Esophagus squamous epithelium (tissue), 5 donors: ENCODE results near the gene CNIH3. TPM values are rescaled to one million over a fixed set of nuclear protein-coding genes. Genes with fewer than 3 reads are reported as not detected.
A peak's percentile ranks its signal among the peaks of the same experiment; 100 is the strongest.
"Not testable (repeated sequence)": the region's sequence is repeated elsewhere in the genome, so short reads cannot be mapped to it uniquely, and the experiment has no call there.

ENCODE experiments used
- DNase-seq: peaks from one replicate; lab custom pipeline; 2025; lab: John Stamatoyannopoulos, UW
- H3K27ac ChIP-seq, 4 donors: fragments of 200-600 bp; sonication (generic); one replicate each; pipeline ENCODE4 v1.5.1; 2016 to 2019; ENCODE audit warnings: mild to moderate bottlenecking in 1 of 4
- H3K27me3 ChIP-seq, 4 donors: fragments of 200-600 bp; sonication (generic); 1 replicate in 3 of 4; 2 replicates in 1 of 4; pipeline versions ENCODE4 v1.5.1 to v1.6.0; 2017 to 2021; ENCODE audit warnings: antibody characterized with exemption in 1 of 4
- H3K36me3 ChIP-seq, 3 donors: fragments of 200-600 bp; sonication (generic); one replicate each; pipeline ENCODE4 v1.5.1; 2016 to 2019
- H3K4me1 ChIP-seq, 3 donors: fragments of 200-600 bp; sonication (generic); one replicate each; pipeline ENCODE4 v1.5.1; 2017 to 2019
- H3K4me3 ChIP-seq, 4 donors: fragments of 200-600 bp; sonication (generic); 1 replicate in 3 of 4; 2 replicates in 1 of 4; pipeline ENCODE4 v1.5.1; 2016 to 2019; ENCODE audit warnings: mild to moderate bottlenecking in 2 of 4, moderate library complexity in 1 of 4
- H3K9me3 ChIP-seq, 3 donors: fragments of 200-600 bp; sonication (generic); one replicate each; pipeline ENCODE4 v1.5.1; 2016 to 2019
- CTCF ChIP-seq, 6 experiments: fragments of 450-650 bp in 4 of 6; fragments of 200-600 bp in 2 of 6; sonication (generic) in 2 of 6; IDR thresholded peaks; one replicate each; pipeline ENCODE4 v1.5.1; 2016 to 2019; ENCODE audit warnings: antibody characterized with exemption in 6 of 6, mild to moderate bottlenecking in 4 of 6, moderate library complexity in 4 of 6
- POLR2A ChIP-seq, 4 donors: fragments of 450-650 bp; IDR thresholded peaks; one replicate each; pipeline ENCODE4 v1.6.1; 2017; ENCODE audit warnings: antibody characterized with exemption in 4 of 4, mild to moderate bottlenecking in 4 of 4, moderate library complexity in 3 of 4
- whole genome bisulfite sequencing, 2 donors: methylation state at CpG; one replicate each; pipeline ENCODE4 v1.1.5; 2018; 5-methylcytosine and 5-hydroxymethylcytosine counted together
- intact Hi-C: fragments of 100-400 bp; cut with DNase I; formaldehyde crosslinking; loops from one replicate; pipeline ENCODE4 v1.15.0; 2022
- total RNA-seq, 4 donors: library from RNA; depleted of rRNA; stranded (reverse); fragments of >200 nt; gene quantifications; one replicate each; pipeline ENCODE4 v1.1.0, GENCODE V29; 2016
- donor health status: DM: yes; HTN: yes; CAD: no.

CNIH3 gene
- total RNA-seq, 4 donors from 2014 or later: 0.34 to 3.2 (median 1.2) TPM; not detected in 1

DNA sequence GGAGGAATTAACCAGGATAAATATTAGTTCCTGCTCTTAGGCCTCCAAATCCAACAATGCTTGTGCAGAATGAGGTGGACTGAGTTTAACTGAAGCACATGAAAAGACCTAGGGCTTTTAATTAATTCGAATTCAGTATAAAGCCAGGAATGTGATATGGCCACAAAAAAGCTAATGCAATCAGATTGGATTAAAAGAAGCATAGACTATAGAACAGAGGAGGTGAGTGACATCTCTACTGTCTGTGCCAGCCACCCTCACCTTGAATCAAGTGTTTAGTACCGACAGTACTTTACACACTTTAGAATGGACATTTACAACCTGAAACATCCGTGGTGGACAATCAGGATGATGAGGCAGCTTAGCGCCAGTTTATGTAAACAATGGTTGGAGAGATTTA, 62.1 kb downstream of the CNIH3 start:
- TF ChIP-seq CTCF (IDR thresholded peaks at IDR 0.05) (no peak), POLR2A (IDR thresholded peaks at IDR 0.05) (no peak)
- Histone ChIP-seq H3K27me3 (no peaks in the 10 kb centered on the region), H3K27ac (no peak overlapping the region), H3K4me3 (no peak overlapping the region), H3K9me3 (no peaks in the 10 kb centered on the region), H3K36me3 (no peaks in the 10 kb centered on the region), H3K4me1 (no peaks in the 10 kb centered on the region)
- intact Hi-C loops: no loop called here
- DNase-seq: no peak
- WGBS, 2 donors: 80 to 84% methylated on average over 4 of the region's 4 CpGs

DNA sequence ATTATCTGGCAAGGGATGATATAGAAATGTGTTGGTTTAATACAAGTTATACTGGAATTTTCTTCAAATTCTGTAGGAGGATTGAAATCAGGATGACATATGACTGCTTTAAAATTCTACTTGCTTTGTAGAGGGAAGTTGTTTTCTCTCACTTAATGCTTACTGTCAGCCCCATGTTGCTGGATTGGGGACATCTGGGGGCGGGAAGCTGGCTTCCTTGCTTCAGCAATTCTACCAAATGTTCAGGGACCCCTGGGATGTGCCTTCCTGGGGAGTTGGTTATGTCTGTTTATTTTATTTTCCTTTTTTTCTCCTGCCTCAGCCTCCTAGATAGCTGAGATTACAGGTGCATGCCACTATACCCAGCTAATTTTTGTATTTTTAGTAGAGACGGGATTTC, 63.5 kb downstream of the CNIH3 start:
- no peaks in the 10 kb centered on the region for H3K9me3 ChIP-seq
- no peaks in the 10 kb centered on the region for H3K4me1 ChIP-seq
- no peak overlapping the region for H3K27ac ChIP-seq
- no peaks in the 10 kb centered on the region for H3K36me3 ChIP-seq
- peaks cover 0 to 1% (median 0%) of the 10 kb centered on the region in 4 donors for H3K27me3 ChIP-seq
- TF ChIP-seq CTCF (IDR thresholded peaks at IDR 0.05) (no peak), POLR2A (IDR thresholded peaks at IDR 0.05) (no peak)
- DNase-seq: no peak
- WGBS, 2 donors: 76 to 91% methylated on average over 1 to 2 of the region's 2 CpGs
- intact Hi-C loops: no loop called here
- no peak overlapping the region for H3K4me3 ChIP-seq

- Histone ChIP-seq H3K27ac (peak overlapping the region in 1 of 4 donors; percentile 26), H3K4me1 (no peaks in the 10 kb centered on the region), H3K27me3 (peaks cover 0 to 7% (median 0%) of the 10 kb centered on the region in 4 donors), H3K4me3 (no peak overlapping the region), H3K36me3 (no peaks in the 10 kb centered on the region), H3K9me3 (no peaks in the 10 kb centered on the region)
- TF ChIP-seq CTCF (IDR thresholded peaks at IDR 0.05): no peak
- intact Hi-C loops: no loop called here
- 75 to 80% methylated on average over 6 of the region's 6 CpGs for WGBS, 2 donors
- DNase-seq: no peak
These were observed 65.7 kb downstream of the CNIH3 start for GRCh38 chr1:224681816-224682215.

- TF ChIP-seq POLR2A (IDR thresholded peaks at IDR 0.05) (no peak), CTCF (IDR thresholded peaks at IDR 0.05) (no peak)
- no peaks in the 10 kb centered on the region for H3K36me3 ChIP-seq
- WGBS, 2 donors: 79 to 84% methylated on average over 8 of the region's 8 CpGs
- intact Hi-C loops: no loop called here
- no peak for DNase-seq
- H3K4me3 ChIP-seq: no peak overlapping the region
- no peak overlapping the region for H3K27ac ChIP-seq
- H3K27me3 ChIP-seq: peaks cover 0 to 7% (median 0%) of the 10 kb centered on the region in 4 donors
- H3K4me1 ChIP-seq: no peaks in the 10 kb centered on the region
- H3K9me3 ChIP-seq: no peaks in the 10 kb centered on the region
These were observed 67.8 kb downstream of the CNIH3 start for GRCh38 chr1:224683936-224684335.

GRCh38 chr1:224684979-224685425, 68.9 kb downstream of the CNIH3 start:
- Histone ChIP-seq H3K4me3 (no peak overlapping the region), H3K36me3 (no peaks in the 10 kb centered on the region), H3K4me1 (no peaks in the 10 kb centered on the region), H3K27me3 (peaks cover 0 to 7% (median 0%) of the 10 kb centered on the region in 4 donors), H3K9me3 (no peaks in the 10 kb centered on the region), H3K27ac (no peak overlapping the region)
- TF ChIP-seq CTCF (IDR thresholded peaks at IDR 0.05): no peak
- TF ChIP-seq POLR2A (IDR thresholded peaks at IDR 0.05): no peak
- 24 to 27% methylated on average over 2 to 7 of the region's 7 CpGs for WGBS, 2 donors
- intact Hi-C loops: no loop called here
- DNase-seq: no peak

DNA sequence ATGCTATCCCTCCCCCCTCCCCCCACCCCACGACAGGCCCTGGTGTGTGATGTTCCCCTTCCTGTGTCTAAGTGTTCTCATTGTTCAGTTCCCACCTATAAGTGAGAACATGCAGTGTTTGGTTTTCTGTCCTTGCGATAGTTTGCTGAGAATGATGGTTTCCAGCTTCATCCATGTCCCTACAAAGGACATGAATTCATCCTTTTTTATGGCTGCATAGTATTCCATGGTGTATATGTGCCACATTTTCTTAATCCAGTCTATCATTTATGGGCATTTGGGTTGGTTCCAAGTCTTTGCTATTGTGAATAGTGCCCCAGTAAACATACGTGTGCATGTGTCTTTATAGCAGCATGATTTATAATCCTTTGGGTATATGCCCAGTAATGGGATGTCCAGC, 70.0 kb downstream of the CNIH3 start:
- DNase-seq, H3K9me3 ChIP-seq, H3K4me1 ChIP-seq, H3K4me3 ChIP-seq, intact Hi-C loops, H3K27ac ChIP-seq, H3K27me3 ChIP-seq, H3K36me3 ChIP-seq: not testable (repeated sequence)
- WGBS, 2 donors: 54 to 75% methylated on average over 2 to 3 of the region's 3 CpGs
